Measurements from ENCODE around the gene PGAP2.

DNA sequence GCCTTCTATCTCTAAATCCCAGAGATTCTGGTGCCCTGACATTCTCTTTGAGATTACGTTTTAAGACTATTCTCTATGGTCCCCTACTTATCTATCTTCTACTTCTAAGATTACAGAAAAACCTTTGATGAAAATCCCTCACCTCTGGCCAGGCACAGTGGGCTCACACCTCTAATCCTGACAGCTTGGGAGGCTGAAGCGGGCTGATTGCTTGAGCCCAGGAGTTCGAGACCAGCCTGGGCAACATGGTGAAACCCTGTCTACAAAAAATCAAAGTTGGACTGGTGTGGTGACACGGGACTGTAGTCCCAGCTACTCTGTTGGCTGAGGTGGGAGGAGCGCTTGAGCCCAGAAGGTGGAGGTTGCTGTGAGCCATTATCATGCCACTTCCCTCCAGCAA is 25.4 kb upstream of the PGAP2 start:
- TF ChIP-seq POLR2A (IDR thresholded peaks at IDR 0.05) (no peak), POLR2AphosphoS5 (IDR thresholded peaks at IDR 0.05) (no peak)
- TF ChIP-seq, protein P1, sequence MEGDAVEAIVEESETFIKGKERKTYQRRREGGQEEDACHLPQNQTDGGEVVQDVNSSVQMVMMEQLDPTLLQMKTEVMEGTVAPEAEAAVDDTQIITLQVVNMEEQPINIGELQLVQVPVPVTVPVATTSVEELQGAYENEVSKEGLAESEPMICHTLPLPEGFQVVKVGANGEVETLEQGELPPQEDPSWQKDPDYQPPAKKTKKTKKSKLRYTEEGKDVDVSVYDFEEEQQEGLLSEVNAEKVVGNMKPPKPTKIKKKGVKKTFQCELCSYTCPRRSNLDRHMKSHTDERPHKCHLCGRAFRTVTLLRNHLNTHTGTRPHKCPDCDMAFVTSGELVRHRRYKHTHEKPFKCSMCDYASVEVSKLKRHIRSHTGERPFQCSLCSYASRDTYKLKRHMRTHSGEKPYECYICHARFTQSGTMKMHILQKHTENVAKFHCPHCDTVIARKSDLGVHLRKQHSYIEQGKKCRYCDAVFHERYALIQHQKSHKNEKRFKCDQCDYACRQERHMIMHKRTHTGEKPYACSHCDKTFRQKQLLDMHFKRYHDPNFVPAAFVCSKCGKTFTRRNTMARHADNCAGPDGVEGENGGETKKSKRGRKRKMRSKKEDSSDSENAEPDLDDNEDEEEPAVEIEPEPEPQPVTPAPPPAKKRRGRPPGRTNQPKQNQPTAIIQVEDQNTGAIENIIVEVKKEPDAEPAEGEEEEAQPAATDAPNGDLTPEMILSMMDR (IDR thresholded peaks at IDR 0.05), result no peak
